ENCODE measurements around the gene NOXO1. TPM values are rescaled to one million over a fixed set of nuclear protein-coding genes. Genes with fewer than 3 reads are reported as not detected.

NOXO1 gene
- total and polyA plus RNA-seq, 12 donors: 0.28 to 3.3 (median 0.53) TPM; not detected in 7

- no peak overlapping the region for H3K27ac ChIP-seq
- TF ChIP-seq CTCF (IDR thresholded peaks at IDR 0.05): no peak
- TF ChIP-seq POLR2A (IDR thresholded peaks at IDR 0.05): no peak
- H3K4me3 ChIP-seq: no peak overlapping the region
- 86 to 94% (median 91%) methylated on average over 2 to 14 of the region's 14 CpGs for WGBS, 4 donors
- no peaks in the 10 kb centered on the region for H3K9me3 ChIP-seq (replicated peaks in 1 of 3)
- no peaks in the 10 kb centered on the region for H3K36me3 ChIP-seq (replicated peaks in 1 of 2)
- H3K27me3 ChIP-seq: peaks cover 3% of the 10 kb centered on the region
- intact Hi-C loops (cut with DNase I): no loop called here
- peaks cover 14 to 38% of the 10 kb centered on the region in 2 donors for H3K4me1 ChIP-seq (replicated peaks in 1 of 2)
- no peak for DNase-seq
Observed at GRCh38 chr16:2025251-2025650, 44.0 kb upstream of the NOXO1 start.

GRCh38 chr16:2024032-2024420 lies 42.8 kb upstream of the NOXO1 start:
- H3K9me3 ChIP-seq (replicated peaks in 1 of 3): no peaks in the 10 kb centered on the region
- TF ChIP-seq POLR2A (IDR thresholded peaks at IDR 0.05) (no peak), CTCF (IDR thresholded peaks at IDR 0.05) (no peak)
- H3K4me3 ChIP-seq: peak overlapping the region in 1 of 4 donors; percentile 29
- no peaks in the 10 kb centered on the region for H3K36me3 ChIP-seq (replicated peaks in 1 of 2)
- peaks cover 15% of the 10 kb centered on the region for H3K27me3 ChIP-seq
- peak overlapping the region in 2 of 5 donors; percentile 65 to 66 for H3K27ac ChIP-seq
- DNase-seq: no peak
- 54 to 63% (median 59%) methylated on average over 11 to 12 of the region's 12 CpGs for WGBS, 4 donors
- H3K4me1 ChIP-seq (replicated peaks in 1 of 2): peaks cover 14 to 38% of the 10 kb centered on the region in 2 donors
- intact Hi-C loops (cut with DNase I): loop anchor here (5.0 kb wide), 2 partner anchors 58 to 123 kb away; partner anchors contain the start of gene RAB26 (in 1 of the 2)

GRCh38 chr16:2023092-2024031 lies 42.1 kb upstream of the NOXO1 start:
- Histone ChIP-seq H3K4me1 (replicated peaks in 1 of 2) (peaks cover 14 to 37% of the 10 kb centered on the region in 2 donors), H3K36me3 (replicated peaks in 1 of 2) (no peaks in the 10 kb centered on the region), H3K27ac (peak overlapping the region in 3 of 5 donors; percentile 1 to 66 (median 65)), H3K9me3 (replicated peaks in 1 of 3) (no peaks in the 10 kb centered on the region), H3K27me3 (peaks cover 17% of the 10 kb centered on the region), H3K4me3 (peak overlapping the region in 2 of 4 donors; percentile 1 to 29)
- intact Hi-C loops (cut with DNase I): loop anchor here (2.0 to 5.0 kb wide), 3 partner anchors 59 to 124 kb away; partner anchors contain the start of gene RAB26 (in 1 of the 2)
- WGBS, 4 donors: 13 to 67% (median 22%) methylated on average over 3 to 53 of the region's 53 CpGs
- peak; percentile 89 to 96 (median 94) for DNase-seq
- peak; percentile 93 to 99 (median 98) for TF ChIP-seq CTCF (IDR thresholded peaks at IDR 0.05)
- peak in 1 of 2 donors; percentile 48 for TF ChIP-seq POLR2A (IDR thresholded peaks at IDR 0.05)

- Histone ChIP-seq H3K4me3 (peak overlapping the region in 2 of 4 donors; percentile 1 to 29), H3K27ac (no peak overlapping the region), H3K36me3 (replicated peaks in 1 of 2) (no peaks in the 10 kb centered on the region), H3K9me3 (replicated peaks in 1 of 3) (no peaks in the 10 kb centered on the region), H3K27me3 (peaks cover 17% of the 10 kb centered on the region), H3K4me1 (replicated peaks in 1 of 2) (peaks cover 14 to 31% of the 10 kb centered on the region in 2 donors)
- TF ChIP-seq CTCF (IDR thresholded peaks at IDR 0.05) (no peak), POLR2A (IDR thresholded peaks at IDR 0.05) (no peak)
- 1 to 4% (median 2%) methylated on average over 11 to 14 of the region's 14 CpGs for WGBS, 4 donors
- intact Hi-C loops (cut with DNase I): loop anchor here (2.0 to 5.0 kb wide), 3 partner anchors 60 to 125 kb away; partner anchors contain the start of gene RAB26 (in 1 of the 2)
- DNase-seq: peak in 1 of 7 donors; percentile 36
Observed at GRCh38 chr16:2022723-2023091, 41.4 kb upstream of the NOXO1 start.

Measured in adrenal gland (tissue), 12 donors.